AG09319 (cell line): ENCODE data around the gene GSAP.
"Not testable (repeated sequence)": the region's sequence is repeated elsewhere in the genome, so short reads cannot be mapped to it uniquely, and the experiment has no call there.

ENCODE experiments used
- DNase-seq: peaks from one replicate; pipeline ENCODE4 v3.0.0-alpha.2; 2010; ENCODE audit warnings: low read depth; ENCODE audit errors: extremely low read depth
- CTCF ChIP-seq: IDR thresholded peaks from 2 replicates; pipeline ENCODE4 v1.5.1; 2011; ENCODE audit warnings: low read depth, mild to moderate bottlenecking, inconsistent platforms, low read length, moderate library complexity

The GSAP gene, protein sequence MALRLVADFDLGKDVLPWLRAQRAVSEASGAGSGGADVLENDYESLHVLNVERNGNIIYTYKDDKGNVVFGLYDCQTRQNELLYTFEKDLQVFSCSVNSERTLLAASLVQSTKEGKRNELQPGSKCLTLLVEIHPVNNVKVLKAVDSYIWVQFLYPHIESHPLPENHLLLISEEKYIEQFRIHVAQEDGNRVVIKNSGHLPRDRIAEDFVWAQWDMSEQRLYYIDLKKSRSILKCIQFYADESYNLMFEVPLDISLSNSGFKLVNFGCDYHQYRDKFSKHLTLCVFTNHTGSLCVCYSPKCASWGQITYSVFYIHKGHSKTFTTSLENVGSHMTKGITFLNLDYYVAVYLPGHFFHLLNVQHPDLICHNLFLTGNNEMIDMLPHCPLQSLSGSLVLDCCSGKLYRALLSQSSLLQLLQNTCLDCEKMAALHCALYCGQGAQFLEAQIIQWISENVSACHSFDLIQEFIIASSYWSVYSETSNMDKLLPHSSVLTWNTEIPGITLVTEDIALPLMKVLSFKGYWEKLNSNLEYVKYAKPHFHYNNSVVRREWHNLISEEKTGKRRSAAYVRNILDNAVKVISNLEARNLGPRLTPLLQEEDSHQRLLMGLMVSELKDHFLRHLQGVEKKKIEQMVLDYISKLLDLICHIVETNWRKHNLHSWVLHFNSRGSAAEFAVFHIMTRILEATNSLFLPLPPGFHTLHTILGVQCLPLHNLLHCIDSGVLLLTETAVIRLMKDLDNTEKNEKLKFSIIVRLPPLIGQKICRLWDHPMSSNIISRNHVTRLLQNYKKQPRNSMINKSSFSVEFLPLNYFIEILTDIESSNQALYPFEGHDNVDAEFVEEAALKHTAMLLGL

DNA sequence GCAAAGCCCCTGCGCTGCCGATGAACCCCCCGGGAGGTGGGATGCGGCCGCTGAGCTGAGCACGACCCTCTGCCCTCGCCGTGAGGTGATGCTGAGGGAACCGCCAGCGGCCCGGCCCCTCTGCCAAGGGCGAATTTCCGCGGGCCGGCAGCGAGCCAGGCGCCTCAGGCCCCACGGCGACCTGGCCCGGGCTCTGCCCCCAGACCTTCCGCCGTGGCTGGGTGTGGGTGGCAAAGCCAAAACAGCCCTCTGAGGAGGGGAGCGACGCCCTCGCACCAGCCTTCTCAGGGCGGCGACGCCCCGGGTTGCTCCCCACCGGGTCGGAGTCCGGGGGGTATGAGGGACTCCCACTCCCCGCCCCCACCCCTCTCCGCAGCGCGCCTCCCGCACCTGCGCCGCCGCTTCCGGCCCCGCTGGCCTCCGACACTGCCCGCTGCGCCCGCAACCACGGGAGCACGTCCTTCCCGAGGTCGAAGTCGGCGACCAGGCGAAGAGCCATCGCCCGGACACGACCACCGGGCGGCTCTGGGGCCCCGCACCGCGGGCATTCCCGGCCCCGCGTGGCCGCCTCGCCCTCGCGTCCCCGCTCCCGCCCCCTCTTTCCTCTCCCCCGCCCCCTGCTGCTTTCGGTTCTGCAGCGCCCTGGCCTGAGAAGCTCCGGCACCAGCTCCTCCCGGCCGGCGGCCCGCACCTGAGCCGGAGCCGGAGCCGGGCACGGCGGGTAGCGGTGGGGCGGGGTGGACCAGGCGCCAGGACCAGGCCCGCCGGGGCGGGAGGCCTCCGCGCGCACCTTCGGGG is at the start of gene GSAP:
Gene GSAP, minus strand, starts transcription at position 527 of the 798 bp plus-strand sequence. Its CDS starts 28 bp downstream, at position 499.
- no peak for DNase-seq
- TF ChIP-seq CTCF: no peak

DNA sequence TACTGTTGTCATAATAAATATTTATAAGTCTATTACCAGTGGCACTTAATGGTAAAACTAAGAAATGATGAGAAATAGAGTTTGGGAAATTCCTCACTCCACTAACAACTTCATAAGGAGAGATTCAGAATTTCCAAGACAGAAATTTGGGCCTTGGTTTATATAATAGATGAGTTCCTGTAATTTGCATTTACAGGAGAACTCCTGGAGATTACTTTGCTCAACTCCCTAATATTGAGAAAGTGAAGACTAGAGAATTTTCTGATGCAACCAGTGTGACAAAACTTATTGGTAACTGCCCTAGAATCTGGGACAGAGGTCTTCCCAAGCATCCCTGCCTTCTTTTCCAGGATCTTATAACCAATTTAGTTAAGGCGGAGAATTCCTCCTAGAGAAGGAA is 49.1 kb upstream of the GSAP start:
- no peak for DNase-seq
- TF ChIP-seq CTCF: no peak

GRCh38 chr7:77464589-77464988 is 48.4 kb upstream of the GSAP start:
- TF ChIP-seq CTCF: no peak
- no peak for DNase-seq

DNA sequence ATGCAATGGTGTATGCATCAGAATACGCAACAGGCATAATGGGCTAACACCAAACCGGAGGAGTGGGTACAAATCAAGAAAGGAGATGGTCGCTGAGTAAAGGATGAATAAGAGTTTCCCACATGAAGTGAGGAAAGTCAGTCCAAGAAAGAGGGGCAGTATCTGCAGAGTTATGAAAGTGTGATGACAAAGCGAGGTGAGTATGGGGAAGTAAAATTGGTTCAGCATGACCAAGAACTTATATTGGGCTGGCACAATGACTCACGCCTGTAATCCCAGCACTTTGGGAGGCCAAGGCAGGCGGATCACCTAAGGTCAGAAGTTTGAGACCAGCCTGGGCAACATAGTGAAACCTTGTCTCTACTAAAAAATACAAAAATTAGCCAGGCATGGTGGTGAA is 47.5 kb upstream of the GSAP start:
- DNase-seq: not testable (repeated sequence)

DNA sequence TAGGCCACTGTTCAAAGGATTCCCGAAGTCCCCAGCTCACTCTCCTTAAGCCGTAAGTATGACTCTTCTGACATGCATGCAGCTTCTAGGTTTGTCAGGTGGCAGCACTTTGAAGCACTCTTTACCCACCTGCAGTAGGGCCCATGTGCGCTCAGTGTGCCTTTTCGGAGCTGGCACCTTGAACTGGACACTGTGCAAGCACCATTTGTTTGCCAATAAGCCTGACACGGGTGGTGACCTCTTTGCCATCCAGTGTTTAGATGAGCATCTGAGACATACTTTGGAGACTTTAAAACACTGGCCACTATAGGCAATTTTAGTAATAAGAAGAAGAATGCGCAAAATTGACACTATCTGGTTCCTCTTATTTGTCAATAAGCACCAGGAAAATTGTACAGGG is 45.7 kb upstream of the GSAP start:
- no peak for TF ChIP-seq CTCF
- DNase-seq: no peak

DNA sequence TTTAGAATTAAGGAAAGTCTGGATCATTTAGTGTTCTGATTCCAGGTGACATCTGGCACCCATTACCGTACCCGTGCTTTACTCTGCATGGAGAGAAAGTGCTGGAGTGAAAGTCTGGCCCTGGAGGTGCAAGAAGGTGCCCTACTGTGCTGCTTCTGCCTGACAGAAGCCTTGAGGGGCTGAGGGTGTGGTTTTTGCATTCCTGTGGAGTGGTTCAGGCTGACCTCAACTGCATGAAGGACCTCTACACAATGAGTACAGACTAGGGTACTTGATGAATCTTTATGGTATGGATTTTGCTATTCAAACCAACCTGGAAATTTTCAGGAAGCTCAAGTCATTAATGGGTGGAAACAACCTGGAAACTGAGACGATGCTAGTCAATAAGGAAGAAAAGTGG is 45.1 kb upstream of the GSAP start:
- DNase-seq: no peak
- TF ChIP-seq CTCF: no peak

DNA sequence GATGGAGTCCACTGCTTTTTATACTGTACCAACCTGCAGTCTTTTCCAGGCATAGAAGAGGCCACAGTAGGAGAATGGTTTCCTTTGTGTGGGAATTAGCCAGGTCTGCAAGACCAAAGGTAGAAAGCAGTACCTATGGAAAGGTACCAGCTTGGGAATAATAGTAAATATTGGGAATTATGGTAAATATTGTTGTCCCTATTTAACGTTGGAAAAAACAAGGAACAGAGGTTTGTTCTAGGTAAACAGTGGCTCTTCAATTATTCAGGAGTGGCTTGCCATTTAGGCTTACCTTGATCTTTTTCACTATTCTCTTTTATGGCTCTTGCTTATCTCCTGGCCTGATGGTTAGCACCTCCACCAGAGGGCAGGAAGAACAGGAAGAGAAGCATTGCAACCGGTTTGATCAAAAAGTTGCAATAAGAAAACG is 43.9 kb upstream of the GSAP start:
- DNase-seq: no peak
- no peak for TF ChIP-seq CTCF
